ENCODE results near the gene GEMIN7. TPM values are rescaled to one million over a fixed set of nuclear protein-coding genes. Genes with fewer than 3 reads are reported as not detected.

The GEMIN7 gene
- total RNA-seq, 1 experiment from 2014 or later = 46.0 TPM

- no peak overlapping the region for H3K23ac ChIP-seq (ENCODE audit: insufficient read length, low read depth, low read length)
- no peak overlapping the region for H3K27ac ChIP-seq (ENCODE audit: insufficient read length, low read depth, low read length)
- Mint-ChIP-seq H3K27ac (peak overlapping the region; percentile 74 to 78 (median 76); a peak in 5 of 7 replicates), H3K36me3 (ENCODE audit: insufficient read depth in 1 of 3, low read depth in 3 of 3) (peaks cover 7 to 12% (median 11%) of the 10 kb centered on the region in 3 experiments; a peak in 6 of 7 replicates), H3K4me3 (no peak overlapping the region; a peak in 1 of 5 replicates), H3K27me3 (ENCODE audit: low read depth) (no peaks in the 10 kb centered on the region), H3K9me3 (no peaks in the 10 kb centered on the region), H3K4me1 (peaks cover 27 to 29% of the 10 kb centered on the region in 2 experiments)
- no peak overlapping the region for H3K18ac ChIP-seq (ENCODE audit: insufficient read length, low read depth, low read length)
- no peak overlapping the region for H3K9ac ChIP-seq (ENCODE audit: extremely low read depth, insufficient read length, low read length)
- no peak overlapping the region for H3T11ph ChIP-seq (ENCODE audit: low read length)
- no CpG with 5 or more reads among the region's 17 CpGs for WGBS (ENCODE audit: extremely low coverage, insufficient read length, low lambda C conversion rate)
- no peak overlapping the region for H3K4me2 ChIP-seq (ENCODE audit: insufficient read depth, insufficient read length, low read length)
- DNase-seq = no peak
- no peaks in the 10 kb centered on the region for H3K4me1 ChIP-seq (ENCODE audit: insufficient read depth, low read length)
- H3K79me1 ChIP-seq (ENCODE audit: insufficient read depth, low read depth, low read length, poor library complexity, severe bottlenecking) = no peaks in the 10 kb centered on the region
- no peak overlapping the region for H2AK5ac ChIP-seq (ENCODE audit: insufficient read length, low read length)
- no peak overlapping the region; the same call in 1 of the 2 replicates for H3K14ac ChIP-seq (ENCODE audit: insufficient read depth, low read length)
- no peaks in the 10 kb centered on the region for H3K23me2 ChIP-seq (ENCODE audit: insufficient read length, low read depth, low read length, poor library complexity, severe bottlenecking)
- H4K20me1 ChIP-seq (ENCODE audit: control insufficient read depth, insufficient read depth, insufficient read length) = no peaks in the 10 kb centered on the region
- no peaks in the 10 kb centered on the region for H3K27me3 ChIP-seq (ENCODE audit: insufficient read depth, low read length)
- no peaks in the 10 kb centered on the region for H3K9me3 ChIP-seq (ENCODE audit: control insufficient read depth, low read depth, low read length)
- H3K79me2 ChIP-seq (ENCODE audit: insufficient read depth, low read length) = no peaks in the 10 kb centered on the region; the same call in 1 of the 2 replicates
- H4K5ac ChIP-seq (ENCODE audit: insufficient read length, low read depth, low read length) = no peak overlapping the region
- H2BK120ac ChIP-seq (ENCODE audit: low read depth, low read length, poor library complexity, severe bottlenecking) = no peak overlapping the region
- no peak overlapping the region for H2BK15ac ChIP-seq (ENCODE audit: low read depth, low read length)
- no peak overlapping the region for H3K56ac ChIP-seq (ENCODE audit: insufficient read length, low read depth, low read length)
- no peak overlapping the region for H4K8ac ChIP-seq (replicated peaks; ENCODE audit: insufficient read length, low read depth, low read length)
- no peak overlapping the region for H2BK5ac ChIP-seq (ENCODE audit: insufficient read length, low read length)
- H2BK20ac ChIP-seq (ENCODE audit: low read depth, low read length, poor library complexity, severe bottlenecking) = no peak overlapping the region
- TF ChIP-seq, protein P1, sequence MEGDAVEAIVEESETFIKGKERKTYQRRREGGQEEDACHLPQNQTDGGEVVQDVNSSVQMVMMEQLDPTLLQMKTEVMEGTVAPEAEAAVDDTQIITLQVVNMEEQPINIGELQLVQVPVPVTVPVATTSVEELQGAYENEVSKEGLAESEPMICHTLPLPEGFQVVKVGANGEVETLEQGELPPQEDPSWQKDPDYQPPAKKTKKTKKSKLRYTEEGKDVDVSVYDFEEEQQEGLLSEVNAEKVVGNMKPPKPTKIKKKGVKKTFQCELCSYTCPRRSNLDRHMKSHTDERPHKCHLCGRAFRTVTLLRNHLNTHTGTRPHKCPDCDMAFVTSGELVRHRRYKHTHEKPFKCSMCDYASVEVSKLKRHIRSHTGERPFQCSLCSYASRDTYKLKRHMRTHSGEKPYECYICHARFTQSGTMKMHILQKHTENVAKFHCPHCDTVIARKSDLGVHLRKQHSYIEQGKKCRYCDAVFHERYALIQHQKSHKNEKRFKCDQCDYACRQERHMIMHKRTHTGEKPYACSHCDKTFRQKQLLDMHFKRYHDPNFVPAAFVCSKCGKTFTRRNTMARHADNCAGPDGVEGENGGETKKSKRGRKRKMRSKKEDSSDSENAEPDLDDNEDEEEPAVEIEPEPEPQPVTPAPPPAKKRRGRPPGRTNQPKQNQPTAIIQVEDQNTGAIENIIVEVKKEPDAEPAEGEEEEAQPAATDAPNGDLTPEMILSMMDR (conservative IDR thresholded peaks at IDR 0.05) = no peak
- no peak overlapping the region for H2BK12ac ChIP-seq (ENCODE audit: insufficient read length, low read depth, low read length)
- H3K4ac ChIP-seq (ENCODE audit: low read depth, low read length) = no peak overlapping the region
- H2AFZ ChIP-seq (ENCODE audit: low read length) = no peak overlapping the region
- no peak overlapping the region for H4K91ac ChIP-seq (ENCODE audit: insufficient read length, low read depth, low read length)
Measured at GRCh38 chr19:45137179-45137761, 58.2 kb downstream of the GEMIN7 start.

Data from H9 (cell line).